Cerebellar nuclear complex (tissue), 1 donor: Measurements from ENCODE around the gene NLGN1.
"Not testable (repeated sequence)": the region's sequence is repeated elsewhere in the genome, so short reads cannot be mapped to it uniquely, and the experiment has no call there.

Experiments used
- DNase-seq, 2 experiments: peaks; one replicate each; lab custom pipeline; 2025; lab: John Stamatoyannopoulos, UW

The NLGN1 gene

DNA sequence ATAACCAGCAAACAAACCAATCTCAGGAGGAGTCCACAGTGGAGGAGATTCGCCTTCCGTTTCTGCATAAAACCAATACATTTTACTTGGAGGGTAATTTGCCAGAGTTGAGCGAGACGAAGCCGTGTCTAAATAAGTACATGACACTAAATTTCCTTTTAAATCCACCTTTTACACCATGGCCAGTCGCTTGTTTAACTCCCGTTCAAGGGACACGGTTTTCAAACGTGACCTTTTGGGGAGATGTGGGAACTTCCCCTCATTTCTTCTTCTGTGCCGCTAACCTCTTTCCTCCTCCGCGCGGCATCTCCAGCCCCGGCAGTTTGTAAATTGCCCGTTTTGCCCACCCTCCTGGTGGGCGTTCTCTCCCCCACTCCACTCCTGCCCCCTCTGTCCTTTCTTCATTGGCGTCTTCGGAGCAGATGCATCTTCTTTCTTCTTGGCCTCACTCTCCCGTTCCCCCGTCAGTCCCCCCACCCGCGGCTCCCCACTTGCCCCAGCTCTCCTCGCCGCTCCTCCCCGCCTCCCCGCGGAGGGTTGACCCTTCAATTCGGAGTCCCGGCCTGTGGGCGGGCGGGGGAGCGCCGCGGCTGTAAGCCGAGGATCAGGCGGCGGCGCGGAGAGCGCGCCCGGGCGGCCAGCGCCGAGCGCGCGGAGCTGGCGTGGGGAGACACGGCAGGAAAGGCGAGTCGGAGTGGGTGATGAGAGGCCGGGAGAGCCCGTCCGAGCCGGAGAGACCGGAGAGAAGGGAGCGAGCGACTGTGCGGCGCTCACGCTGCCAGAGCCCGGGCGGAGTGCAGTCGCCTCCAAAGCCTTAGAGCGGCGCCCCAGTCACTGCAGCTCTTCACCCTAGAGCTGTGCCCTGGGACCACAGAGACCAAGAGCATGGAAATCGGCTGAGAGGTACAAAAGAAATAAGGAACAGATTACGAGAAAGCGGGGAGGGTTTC is at the start of gene NLGN1:
NLGN1 (plus strand) TSS at position 584 of the 950 bp plus-strand sequence.
- peak; percentile 18 to 39 for DNase-seq

DNA sequence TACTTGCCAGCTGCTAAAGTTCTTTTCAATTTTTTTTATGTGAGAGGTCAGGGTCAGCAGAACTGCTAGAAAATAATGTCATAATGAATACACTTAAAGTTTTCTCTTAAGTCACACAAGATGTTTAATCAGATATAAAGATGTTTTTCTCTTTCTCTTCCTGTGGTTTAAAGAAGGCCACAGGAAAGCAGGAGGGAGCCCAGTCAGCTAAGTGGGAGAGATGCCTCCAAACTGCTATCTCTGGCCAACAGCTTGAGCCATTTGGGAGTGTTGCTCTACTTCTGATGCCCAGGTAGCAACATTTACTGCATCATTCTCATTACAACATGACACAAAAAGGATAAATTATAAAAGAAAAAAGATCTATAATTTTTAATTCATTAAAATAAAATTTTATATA is 45.7 kb upstream of the NLGN1 start:
- DNase-seq, result no peak

DNA sequence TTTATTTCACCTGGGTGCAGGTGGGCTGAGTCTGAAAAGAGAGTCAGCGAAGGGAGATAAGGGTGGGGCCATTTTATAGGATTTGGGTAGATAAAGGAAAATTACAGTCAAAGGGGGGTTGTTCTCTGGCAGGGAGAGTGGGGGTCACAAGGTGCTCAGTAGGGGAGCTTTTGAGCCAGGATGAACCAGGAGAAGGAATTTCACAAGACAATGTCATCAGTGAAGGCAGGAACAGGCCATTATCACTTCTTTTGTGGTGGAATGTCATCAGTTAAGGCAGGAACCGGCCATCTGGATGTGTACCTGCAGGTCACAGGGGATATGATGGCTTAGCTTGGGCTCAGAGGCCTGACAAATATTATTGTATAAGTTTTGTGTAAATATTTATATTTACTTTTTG is 44.4 kb upstream of the NLGN1 start:
- DNase-seq, result not testable (repeated sequence)

DNA sequence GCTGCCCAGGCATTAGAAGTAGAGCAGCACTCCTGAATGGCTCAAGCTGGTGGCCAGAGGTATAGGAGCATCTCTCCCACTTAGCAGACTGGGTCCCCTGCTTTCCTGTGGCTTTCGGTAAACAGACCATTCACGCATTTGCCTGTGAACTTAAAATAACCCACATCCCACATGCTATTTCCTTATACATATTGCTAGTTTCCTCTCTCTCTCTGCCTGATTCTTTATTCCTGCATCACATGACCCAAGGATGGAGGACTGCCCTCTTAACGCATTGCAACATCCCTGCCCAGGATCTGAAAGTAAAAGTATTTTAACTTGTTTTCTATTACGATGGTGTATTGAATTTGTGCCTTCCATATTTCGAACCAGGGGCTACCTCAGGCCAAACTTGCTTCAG is 43.4 kb upstream of the NLGN1 start:
- no peak for DNase-seq

DNA sequence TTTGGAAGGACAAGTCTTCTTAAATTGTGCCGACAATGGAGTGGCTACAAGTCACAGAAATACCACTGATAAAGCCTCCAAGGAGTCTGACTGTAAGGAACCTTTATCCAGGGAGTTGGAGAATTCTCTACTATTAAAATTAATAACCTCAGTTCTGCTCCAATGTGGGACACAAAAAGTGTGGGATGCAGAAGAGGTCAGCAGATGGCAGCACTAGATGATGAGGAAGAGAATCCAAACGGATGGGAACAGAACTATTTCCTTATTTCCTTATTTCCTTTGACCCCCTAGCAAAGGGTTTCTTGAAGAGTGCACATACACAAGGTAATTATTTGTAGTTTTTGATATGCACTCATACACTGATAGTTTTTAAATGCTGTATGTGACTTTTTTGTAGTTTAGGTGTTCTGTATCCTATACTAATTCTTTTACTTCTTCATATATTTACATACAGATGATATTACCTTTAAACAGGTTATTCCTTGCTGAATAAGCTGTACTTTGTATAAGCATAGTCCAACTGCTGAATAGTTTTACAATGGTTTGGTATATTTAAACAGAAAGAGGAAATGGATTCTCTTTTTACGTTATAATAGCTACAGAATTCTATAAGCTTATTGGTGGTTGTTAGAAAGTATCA is 25.6 kb upstream of the NLGN1 start:
- no peak for DNase-seq

DNA sequence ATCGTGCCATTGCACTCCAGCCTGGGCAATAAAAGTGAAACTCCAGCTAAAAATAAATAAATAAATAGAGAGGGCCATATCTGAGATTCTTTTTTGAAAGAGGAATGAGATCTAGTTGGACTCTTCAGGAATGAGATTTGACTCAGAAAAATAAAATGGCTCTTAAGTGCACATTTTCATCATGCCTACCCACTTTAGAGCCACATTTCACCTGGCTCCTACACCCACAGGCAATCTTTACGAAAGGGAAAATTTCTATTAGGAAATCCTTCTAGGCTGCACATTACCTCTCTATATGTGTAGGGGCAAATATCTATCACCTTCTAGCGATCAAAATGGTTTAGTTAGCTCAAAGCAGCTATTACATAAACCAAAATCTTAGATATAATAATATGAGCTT is 16.9 kb upstream of the NLGN1 start:
- DNase-seq, result no peak

DNA sequence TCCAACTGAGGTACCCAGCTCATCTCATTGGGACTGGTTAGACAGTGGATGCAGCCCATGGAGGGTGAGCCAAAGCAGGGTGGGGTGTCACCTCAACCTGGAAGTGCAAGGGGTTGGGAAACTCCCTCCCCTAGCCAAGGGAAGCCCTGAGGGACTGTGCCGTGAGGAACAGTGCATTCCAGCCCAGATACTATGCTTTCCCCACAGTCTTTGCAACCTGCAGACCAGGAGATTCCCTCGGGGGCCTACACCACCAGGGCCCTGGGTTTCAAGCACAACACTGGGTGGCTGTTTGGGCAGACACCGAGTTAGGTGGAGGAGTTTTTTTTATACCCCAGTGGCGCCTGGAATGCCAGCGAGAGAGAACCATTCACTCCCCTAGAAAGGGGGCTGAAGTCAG is 15.6 kb upstream of the NLGN1 start:
- not testable (repeated sequence) for DNase-seq

DNA sequence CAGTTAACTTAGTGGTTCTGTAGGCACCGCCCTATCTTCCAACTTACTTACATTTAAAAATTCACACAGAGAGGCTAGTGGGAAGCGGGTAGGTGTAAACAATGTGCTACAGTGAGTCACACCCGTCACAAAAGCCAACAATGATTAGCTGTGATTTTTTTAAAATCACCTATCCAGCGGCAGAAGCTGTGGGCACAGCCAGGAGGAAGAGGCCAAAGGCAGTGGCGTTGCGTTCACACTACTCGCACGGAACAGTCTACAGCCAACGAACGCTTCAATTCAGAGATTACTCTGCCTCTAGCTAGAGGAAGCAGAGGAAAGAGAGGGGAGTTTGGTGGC is 2.5 kb upstream of the NLGN1 start:
- DNase-seq, result no peak

DNA sequence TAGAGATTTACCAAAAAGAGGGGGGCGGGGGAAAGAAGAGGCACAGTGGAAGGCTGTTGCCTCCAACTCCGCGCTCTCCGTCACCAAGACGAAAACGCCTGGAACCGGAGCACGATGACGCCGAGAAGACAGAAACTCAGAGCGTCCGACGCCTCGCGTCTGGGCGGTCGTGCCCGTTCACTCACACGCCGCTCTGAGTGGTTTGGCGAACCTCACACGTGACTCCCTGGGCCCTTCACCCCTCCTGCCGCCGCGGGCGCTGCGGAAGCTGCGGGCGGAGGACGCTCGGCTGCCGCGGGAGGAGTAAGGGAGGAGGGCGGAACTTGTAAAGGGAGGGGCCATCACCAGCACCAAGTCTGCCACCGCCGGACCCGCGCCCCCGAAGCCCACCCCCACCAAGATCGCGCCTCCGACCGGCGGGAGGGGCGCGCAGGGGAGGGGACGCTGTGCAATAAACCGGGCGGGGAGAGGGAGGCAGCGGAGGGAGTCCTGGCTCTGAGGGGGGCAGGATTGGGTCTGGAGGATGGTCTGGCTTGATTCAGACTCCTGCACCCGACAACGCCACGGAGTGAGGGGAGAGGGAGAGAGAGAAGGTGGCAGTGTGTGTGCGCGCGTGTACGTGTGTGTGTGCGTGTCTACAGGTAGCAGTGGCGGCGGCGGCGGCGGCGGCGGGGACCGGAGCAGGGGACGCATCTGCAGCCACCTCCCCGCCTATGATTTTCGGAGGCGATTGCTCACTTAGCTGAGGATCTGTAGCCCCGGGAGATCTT is 1.9 kb upstream of the NLGN1 start:
- peak; percentile 45 to 72 for DNase-seq

DNA sequence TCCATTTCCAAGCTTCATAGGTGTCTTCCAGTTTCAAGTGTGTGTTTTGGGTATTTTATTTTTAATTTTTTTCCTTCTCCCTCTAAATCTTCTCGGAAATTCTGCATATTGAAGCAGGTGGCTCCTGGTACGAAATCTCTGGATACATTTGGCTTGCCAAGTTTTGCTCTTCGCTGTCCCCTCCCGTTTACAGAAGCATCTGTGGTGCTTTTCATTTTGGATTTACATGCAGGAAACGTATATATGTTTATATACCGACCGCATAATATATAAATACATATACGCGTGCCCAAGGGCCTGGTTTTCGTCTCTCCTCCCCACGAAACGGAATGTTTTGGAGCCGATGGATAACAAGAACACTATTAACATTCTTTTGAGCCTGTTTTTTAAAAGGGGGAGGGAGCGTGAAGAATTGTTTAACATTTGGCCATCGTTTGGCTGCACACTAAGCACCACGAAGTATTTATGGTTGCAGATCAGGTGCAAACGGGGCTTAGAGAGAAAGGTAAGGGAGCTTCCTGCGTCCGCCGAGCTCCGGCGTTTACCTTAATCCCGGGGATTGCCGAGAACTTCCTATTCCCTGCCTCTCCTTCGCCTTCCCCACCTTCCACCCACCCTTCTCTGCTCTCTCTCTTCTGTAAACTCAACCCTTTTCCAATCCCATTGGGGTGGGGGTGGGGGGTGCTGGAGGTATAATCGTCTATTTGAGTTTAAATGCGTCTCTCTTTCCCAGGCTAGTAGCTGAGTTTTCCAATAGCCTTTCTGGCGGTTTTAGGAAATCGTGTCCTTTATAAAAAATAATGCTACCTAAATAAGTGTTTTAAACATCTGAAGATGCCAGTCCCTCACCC is 1.1 kb upstream of the NLGN1 start:
- DNase-seq, result no peak

DNA sequence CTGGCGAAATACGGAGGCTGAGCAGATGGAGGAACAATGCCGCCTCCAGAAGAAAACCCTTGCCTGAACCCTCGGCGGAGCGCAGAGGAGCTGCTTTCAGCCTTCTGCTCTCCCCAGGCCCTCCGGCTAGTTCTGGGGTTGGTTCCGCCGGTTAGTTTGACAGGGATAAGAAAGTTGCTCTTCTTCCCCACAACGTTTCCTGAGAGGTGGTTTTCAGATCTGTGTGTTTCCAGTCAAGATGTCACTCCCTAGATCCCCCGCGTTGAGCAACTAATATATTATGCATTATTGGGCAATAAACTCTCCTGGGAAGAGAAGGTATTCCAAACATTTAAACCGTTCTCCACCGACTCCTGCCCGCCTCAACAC is 551 bp downstream of the NLGN1 start:
- DNase-seq, result no peak

DNA sequence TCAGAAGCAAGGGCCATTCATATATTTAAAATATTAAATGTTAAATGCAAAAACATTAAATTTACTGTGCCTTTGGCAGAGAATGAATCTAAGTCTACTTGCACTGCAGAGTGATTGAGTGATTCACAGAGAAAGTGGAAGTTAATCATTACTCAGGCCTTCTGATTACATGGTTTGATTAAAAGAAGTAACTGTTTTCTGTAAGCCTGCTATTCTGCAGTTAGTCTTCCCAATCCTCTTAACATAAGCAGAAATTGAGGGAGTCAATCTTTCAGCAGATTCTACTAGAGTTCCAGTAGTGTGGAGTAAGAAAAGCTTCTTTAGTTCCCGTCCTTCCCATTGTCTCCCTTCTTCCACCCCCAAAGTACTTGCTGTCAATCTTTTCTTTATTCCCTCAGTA is 1.5 kb downstream of the NLGN1 start:
- DNase-seq, result no peak

DNA sequence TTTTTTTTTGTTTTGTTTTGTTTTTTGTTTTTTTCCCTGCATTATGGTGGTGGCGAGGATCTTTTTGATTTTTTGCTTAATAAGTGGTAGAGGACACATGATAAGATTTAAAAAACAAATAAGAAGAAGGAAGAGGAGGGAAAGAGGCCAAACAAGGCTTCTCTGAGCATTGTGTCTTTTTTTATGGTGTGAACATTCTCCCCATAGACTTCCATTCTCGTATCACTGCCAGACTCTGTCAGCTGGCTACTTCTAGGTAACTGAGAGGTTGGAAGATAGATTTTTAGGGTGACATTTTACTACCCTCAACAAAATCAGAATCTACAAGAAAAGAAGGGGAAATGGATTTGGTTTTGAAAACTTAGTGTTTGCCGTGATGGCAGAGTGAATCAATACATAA is 3.8 kb downstream of the NLGN1 start:
- DNase-seq, result no peak

DNA sequence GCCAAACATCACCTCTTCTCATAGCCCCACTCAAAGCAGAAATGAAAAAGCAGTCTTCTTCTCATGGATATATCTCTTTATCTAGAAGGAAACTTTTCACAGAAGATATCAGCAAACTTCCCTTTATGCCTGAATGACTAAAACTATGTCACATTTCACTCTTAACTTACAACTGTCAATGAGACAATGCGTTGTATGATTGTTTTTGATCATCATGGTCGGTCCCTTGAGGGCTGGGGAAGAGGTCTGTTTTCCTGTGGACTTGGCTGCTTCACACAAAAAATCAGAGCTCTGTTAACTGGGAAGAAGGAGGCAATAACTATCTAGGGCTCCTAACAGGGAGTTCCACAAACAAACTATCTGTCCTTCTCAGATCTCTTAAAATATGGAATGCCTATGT is 5.1 kb downstream of the NLGN1 start:
- no peak for DNase-seq

DNA sequence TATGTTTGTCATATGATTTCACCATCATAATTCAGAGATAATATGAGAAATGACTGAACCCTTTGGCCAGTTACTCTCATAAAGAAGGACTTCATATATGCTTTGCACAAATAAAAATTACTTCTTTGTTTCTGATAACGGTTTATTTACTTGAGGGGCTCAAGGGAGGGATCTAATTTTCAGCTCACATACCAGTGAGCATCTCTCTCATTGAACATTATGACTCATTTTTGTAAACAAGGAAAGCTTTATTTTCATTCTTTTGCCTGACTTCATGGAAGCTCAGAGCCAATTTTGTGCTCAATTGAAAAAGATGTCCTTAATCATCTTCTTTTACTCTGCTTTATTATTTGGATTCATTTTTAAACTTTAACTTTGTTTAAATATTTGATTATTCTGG is 5.8 kb downstream of the NLGN1 start:
- DNase-seq, result no peak

DNA sequence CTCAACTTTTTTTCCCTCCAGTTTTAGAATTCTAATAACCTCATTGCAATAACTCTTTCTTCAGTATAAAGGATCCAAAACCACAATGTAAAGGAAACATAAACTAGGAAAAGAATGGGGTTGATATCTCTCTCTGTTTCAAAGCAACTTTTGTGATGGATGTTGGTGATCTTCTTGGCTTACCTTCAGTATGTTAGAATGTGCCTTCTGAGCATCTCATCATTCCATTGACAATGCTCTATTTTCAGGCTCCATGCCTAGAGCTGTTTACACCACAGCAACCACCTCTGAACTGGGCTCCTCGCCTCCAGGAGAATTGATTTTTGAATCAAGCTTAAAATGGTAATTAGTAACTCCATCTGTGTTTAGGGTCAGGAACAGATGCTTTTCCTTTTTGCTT is 6.6 kb downstream of the NLGN1 start:
- no peak for DNase-seq

DNA sequence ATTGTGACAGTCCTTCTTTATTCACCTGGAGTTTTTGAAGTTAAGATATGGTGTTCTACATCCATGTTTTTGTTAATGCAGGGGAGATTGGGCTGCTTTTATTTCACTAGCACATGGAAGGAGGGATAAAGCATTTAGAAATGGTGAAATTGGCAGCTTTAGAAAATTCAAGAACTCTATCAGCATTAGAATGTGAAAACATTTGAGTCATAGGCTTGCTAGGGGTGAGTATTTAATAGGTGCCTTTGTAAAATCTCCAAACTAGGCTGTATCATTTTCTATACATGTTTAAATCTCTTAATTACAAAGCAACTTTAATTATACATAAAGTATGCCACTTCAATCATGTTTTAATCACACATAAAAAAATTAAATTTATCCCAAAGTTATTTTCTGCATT is 12.9 kb downstream of the NLGN1 start:
- no peak for DNase-seq

DNA sequence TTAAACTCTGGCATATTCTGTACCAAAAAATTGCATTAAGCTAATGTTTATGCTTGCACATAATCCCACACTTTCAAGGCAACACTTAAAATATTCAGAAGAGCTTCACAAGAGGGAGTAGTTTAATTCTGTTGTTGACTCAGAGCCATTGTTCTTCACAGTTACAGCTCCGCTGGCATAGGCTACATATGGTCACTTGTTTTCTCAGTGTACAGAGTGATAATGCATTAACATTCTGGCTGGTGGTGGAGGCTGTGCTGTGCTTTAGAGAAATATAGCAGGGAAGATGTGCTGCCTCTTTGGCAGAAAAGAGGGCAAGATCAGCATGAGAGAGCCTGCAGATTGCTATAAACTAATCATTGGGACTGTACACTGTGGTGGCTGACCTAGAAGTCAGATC is 13.3 kb downstream of the NLGN1 start:
- DNase-seq, result no peak

DNA sequence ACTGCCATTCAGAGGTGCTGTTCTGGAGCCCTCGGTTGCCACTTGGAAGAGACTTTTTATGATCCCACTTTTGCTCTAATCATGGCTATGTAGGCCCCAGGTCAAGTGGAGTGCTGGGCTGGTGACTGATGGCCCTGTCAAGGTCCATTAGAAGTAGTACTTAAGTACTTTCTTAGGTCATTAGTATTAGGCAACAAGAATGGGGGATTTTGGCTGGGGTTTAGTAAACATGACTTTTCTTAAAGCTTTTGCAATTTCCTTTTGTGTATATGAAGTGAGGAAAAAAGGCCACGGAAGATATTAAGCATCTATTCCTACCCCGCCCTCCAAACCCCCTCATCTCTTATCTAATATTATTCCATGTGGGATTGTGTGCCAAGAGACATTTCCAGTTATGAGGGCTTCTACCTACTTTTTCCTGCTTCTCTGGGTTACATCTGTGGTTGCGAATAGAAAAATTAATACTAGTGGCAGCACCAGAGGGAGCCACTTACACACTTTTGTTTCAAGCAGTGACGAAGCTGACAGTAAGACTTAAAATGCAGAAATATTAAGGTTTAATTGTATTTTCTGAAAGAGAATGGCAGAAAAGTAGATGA is 13.9 kb downstream of the NLGN1 start:
- DNase-seq, result no peak

DNA sequence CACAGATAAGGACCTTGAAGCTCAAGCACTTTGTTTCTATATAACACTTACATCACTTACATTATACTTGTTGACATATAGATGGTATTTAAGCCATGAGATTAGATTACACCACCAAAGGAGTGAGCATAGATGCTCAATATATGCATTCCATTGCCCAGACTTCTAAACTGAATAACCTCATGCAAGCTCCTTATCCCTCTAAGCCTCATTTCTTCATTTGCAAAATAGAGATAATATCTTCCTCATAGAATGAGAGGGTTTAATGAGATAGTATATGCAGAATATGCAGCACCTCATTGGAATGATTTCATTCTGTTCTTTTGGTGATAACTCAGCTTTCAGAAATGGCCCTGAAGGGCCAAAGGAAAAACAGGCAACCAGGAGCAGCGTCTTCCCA is 18.5 kb downstream of the NLGN1 start:
- no peak for DNase-seq

DNA sequence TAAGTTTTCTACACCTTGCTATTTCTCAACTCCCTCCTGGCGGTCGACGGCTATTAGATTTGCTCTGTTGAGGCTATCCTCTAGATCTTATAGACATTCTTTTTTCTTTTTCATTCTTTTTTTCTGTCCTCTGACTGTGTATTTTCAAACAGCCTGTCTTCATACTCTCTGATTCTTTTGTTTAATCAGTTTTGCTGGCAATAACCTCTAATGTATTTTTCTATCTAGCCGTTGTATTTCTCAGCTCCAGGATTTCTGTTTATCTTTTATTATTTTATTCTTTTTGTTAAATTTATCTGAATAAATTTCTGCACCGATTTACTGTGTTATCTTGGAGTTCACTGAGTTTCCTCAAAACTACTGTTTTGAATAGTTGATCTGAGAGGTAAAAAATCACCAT is 31.5 kb downstream of the NLGN1 start:
- DNase-seq, result no peak

DNA sequence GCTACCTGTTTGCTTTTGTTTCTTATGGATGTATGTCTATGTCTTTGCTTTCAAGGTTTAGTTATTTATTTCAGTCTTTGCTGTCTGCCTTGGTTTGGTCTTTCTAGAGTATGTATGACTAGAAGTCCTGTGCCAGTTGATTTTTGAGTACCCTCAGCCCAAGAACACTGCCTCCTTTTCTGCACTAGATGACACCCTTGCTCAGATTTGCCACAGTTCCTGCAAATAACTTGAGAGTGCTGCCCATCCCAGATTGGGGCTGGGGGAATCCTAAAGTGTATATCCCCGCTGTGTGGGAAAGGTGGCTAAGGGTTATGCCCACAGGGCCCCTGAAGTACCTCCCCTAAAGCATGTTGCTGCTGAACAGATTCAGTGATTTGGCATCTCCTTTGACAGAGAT is 32.0 kb downstream of the NLGN1 start:
- DNase-seq, result no peak
